Measurements from ENCODE around the gene SPN. TPM values are rescaled to one million over a fixed set of nuclear protein-coding genes. Genes with fewer than 3 reads are reported as not detected.
"Not testable (repeated sequence)": the region's sequence is repeated elsewhere in the genome, so short reads cannot be mapped to it uniquely, and the experiment has no call there.

SPN gene
- total RNA-seq, 1 experiment from 2014 or later: not detected

- no peak for DNase-seq
- ChIA-PET POLR2A (no interaction called here), CTCF (no interaction called here)
- Histone ChIP-seq H3K4me3 (ENCODE audit: low read depth, low read length) (no peak overlapping the region), H3K4me1 (no peaks in the 10 kb centered on the region), H3K9me3 (no peaks in the 10 kb centered on the region), H3K27me3 (replicated peaks; ENCODE audit: control insufficient read depth, insufficient read depth, low read length) (no peaks in the 10 kb centered on the region), H3K36me3 (ENCODE audit: control insufficient read depth, insufficient read depth, low read length) (no peaks in the 10 kb centered on the region)
- Mint-ChIP-seq H3K36me3 (ENCODE audit: insufficient read depth, unreplicated experiment) (no peaks in the 10 kb centered on the region), H3K4me1 (ENCODE audit: low read depth, unreplicated experiment) (peaks cover 15% of the 10 kb centered on the region), H3K9me3 (ENCODE audit: unreplicated experiment) (no peaks in the 10 kb centered on the region), H3K4me3 (ENCODE audit: unreplicated experiment) (no peak overlapping the region), H3K27ac (ENCODE audit: unreplicated experiment) (no peak overlapping the region), H3K27me3 (ENCODE audit: insufficient read depth, unreplicated experiment) (no peaks in the 10 kb centered on the region)
- TF ChIP-seq, protein P1, sequence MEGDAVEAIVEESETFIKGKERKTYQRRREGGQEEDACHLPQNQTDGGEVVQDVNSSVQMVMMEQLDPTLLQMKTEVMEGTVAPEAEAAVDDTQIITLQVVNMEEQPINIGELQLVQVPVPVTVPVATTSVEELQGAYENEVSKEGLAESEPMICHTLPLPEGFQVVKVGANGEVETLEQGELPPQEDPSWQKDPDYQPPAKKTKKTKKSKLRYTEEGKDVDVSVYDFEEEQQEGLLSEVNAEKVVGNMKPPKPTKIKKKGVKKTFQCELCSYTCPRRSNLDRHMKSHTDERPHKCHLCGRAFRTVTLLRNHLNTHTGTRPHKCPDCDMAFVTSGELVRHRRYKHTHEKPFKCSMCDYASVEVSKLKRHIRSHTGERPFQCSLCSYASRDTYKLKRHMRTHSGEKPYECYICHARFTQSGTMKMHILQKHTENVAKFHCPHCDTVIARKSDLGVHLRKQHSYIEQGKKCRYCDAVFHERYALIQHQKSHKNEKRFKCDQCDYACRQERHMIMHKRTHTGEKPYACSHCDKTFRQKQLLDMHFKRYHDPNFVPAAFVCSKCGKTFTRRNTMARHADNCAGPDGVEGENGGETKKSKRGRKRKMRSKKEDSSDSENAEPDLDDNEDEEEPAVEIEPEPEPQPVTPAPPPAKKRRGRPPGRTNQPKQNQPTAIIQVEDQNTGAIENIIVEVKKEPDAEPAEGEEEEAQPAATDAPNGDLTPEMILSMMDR (IDR thresholded peaks at IDR 0.05; ENCODE audit: insufficient read depth in 1 of 2, low read depth in 1 of 2, low read length in 1 of 2, severe bottlenecking in 1 of 2, unreplicated experiment in 1 of 2): no peak
- intact Hi-C loops (cut with micrococcal nuclease; ENCODE audit: unreplicated experiment): no loop called here
- no TSS peak for BruUV-seq (replicated peaks)
These were observed 2.4 kb downstream of the SPN start for GRCh38 chr16:29665294-29666077.

DNA sequence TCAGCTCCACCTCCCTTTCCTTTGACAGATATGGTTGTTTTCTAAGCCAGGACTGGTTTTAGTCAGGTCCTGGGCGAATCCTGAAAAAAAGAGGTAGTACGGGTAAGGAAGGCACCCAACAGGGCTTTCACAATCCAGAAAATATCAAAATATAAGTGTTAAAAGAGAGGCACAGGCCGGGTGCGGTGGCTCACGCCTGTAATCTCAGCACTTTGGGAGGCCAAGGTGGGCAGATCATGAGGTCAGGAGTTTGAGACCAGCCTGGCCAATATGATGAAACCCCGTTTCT is 4.2 kb downstream of the SPN start:
- H3K4me3 ChIP-seq (ENCODE audit: low read depth, low read length); H3K36me3 ChIP-seq (ENCODE audit: control insufficient read depth, insufficient read depth, low read length); CTCF ChIA-PET; BruUV-seq (replicated peaks); H3K36me3 Mint-ChIP-seq (ENCODE audit: insufficient read depth, unreplicated experiment); H3K27me3 Mint-ChIP-seq (ENCODE audit: insufficient read depth, unreplicated experiment); H3K9me3 Mint-ChIP-seq (ENCODE audit: unreplicated experiment); H3K9me3 ChIP-seq; POLR2A ChIA-PET; H3K27ac Mint-ChIP-seq (ENCODE audit: unreplicated experiment); intact Hi-C loops (cut with micrococcal nuclease; ENCODE audit: unreplicated experiment); H3K27me3 ChIP-seq (replicated peaks; ENCODE audit: control insufficient read depth, insufficient read depth, low read length); H3K4me3 Mint-ChIP-seq (ENCODE audit: unreplicated experiment); H3K4me1 ChIP-seq; DNase-seq: not testable (repeated sequence)
- H3K4me1 Mint-ChIP-seq (ENCODE audit: low read depth, unreplicated experiment): peaks cover 15% of the 10 kb centered on the region

DNA sequence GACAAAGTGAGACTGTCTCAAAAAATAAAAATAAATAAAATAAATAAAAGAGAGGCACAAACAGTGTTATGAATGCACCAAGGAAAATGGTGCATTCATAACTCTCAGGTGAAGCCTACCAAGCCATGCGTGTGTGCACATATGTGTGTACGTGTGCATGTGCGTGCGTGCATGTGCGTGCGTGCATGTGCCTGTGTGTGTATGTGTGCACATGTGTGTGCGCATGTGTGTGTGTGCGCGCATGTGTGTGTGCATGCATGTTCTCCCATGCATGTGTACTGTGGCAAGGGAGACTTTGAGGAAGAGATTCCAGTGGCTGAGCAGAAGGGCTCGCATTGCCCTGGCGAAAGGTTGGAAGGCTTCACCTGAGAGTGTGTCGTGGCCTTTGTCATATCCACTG is 4.7 kb downstream of the SPN start:
- POLR2A ChIA-PET: no interaction called here
- H3K4me1 ChIP-seq: no peaks in the 10 kb centered on the region
- no peaks in the 10 kb centered on the region for H3K36me3 Mint-ChIP-seq (ENCODE audit: insufficient read depth, unreplicated experiment)

More for the DNA sequence above, 4.7 kb downstream of the SPN start:
- Histone ChIP-seq H3K27me3 (replicated peaks; ENCODE audit: control insufficient read depth, insufficient read depth, low read length) (no peaks in the 10 kb centered on the region), H3K36me3 (ENCODE audit: control insufficient read depth, insufficient read depth, low read length) (no peaks in the 10 kb centered on the region), H3K4me3 (ENCODE audit: low read depth, low read length) (no peak overlapping the region), H3K9me3 (no peaks in the 10 kb centered on the region)
- CTCF ChIA-PET: no interaction called here
- Mint-ChIP-seq H3K27ac (ENCODE audit: unreplicated experiment) (no peak overlapping the region), H3K4me3 (ENCODE audit: unreplicated experiment) (no peak overlapping the region), H3K4me1 (ENCODE audit: low read depth, unreplicated experiment) (peaks cover 15% of the 10 kb centered on the region), H3K27me3 (ENCODE audit: insufficient read depth, unreplicated experiment) (no peaks in the 10 kb centered on the region), H3K9me3 (ENCODE audit: unreplicated experiment) (no peaks in the 10 kb centered on the region)
- DNase-seq: no peak
- TF ChIP-seq, protein P1 (IDR thresholded peaks at IDR 0.05; ENCODE audit: insufficient read depth in 1 of 2, low read depth in 1 of 2, low read length in 1 of 2, severe bottlenecking in 1 of 2, unreplicated experiment in 1 of 2): no peak
- BruUV-seq (replicated peaks): no TSS peak
- intact Hi-C loops (cut with micrococcal nuclease; ENCODE audit: unreplicated experiment): no loop called here
